K562 (cell line): Measurements from ENCODE around the gene ANXA3. TPM values are rescaled to one million over a fixed set of nuclear protein-coding genes. Genes with fewer than 3 reads are reported as not detected.
A peak's percentile ranks its signal among the peaks of the same experiment; 100 is the strongest.

Source experiments
- ATAC-seq: fragments of 200-7000 bp; cut with Tn5 transposase; 3 replicates; pipeline ENCODE4 v1.9.1; 2020; ENCODE audit warnings: moderate library complexity
- BruUV-seq: library from RNA; stranded (reverse); fragments of 400-500 nt; replicated peaks from 2 replicates; lab custom pipeline; 2021; lab: Mats Ljungman, UMichigan
- CTCF ChIA-PET: fragments of 300-600 bp; formaldehyde crosslinking; extraction: SDS; loops from one replicate; lab custom pipeline; 2021; ENCODE audit warnings: low intra/inter-chr PET ratio; lab: Yijun Ruan, JAX
- POLR2A ChIA-PET: fragments of 300-600, 350-650 bp; sonication (Branson Sonifier 250); formaldehyde crosslinking; extraction: SDS; loops from one replicate; lab custom pipeline; 2021; ENCODE audit warnings: antibody characterized with exemption, inconsistent platforms; lab: Yijun Ruan, JAX
- DNase-seq, 4 experiments: peaks; one replicate each; pipeline versions ENCODE4 v3.0.0 to v3.0.0-alpha.2; 2011 to 2018; ENCODE audit warnings: low spot score in 3 of 4, mixed read lengths in 3 of 4; ENCODE audit errors: extremely low read depth in 1 of 4
- FAIRE-seq: peaks from 2 replicates; lab custom pipeline; 2011; peaks lifted over from hg19 to GRCh38; lab: Jason Lieb, UNC
- H2AFZ ChIP-seq: 2 replicates; pipeline ENCODE4 v1.6.0; 2011; ENCODE audit warnings: low read depth, low read length, control low read depth, inconsistent platforms
- H3K27ac ChIP-seq: fragments of 200-600 bp; 3 replicates; pipeline ENCODE4 v1.8.0; 2011; ENCODE audit warnings: low read depth, mild to moderate bottlenecking, control low read depth, inconsistent platforms, low read length, moderate library complexity, mixed read lengths; ENCODE audit errors: extremely low read depth
- H3K27me3 ChIP-seq, 2 experiments: fragments of 300-600 bp in 1 of 2; 2 replicates in 1 of 2; 3 replicates in 1 of 2; pipeline versions ENCODE4 v1.6.0 to v1.8.0; 2011; ENCODE audit warnings: inconsistent platforms in 2 of 2, low read length in 2 of 2, mild to moderate bottlenecking in 1 of 2, mixed read lengths in 1 of 2, moderate library complexity in 1 of 2; ENCODE audit not compliant: control insufficient read depth in 2 of 2, insufficient read depth in 2 of 2
- H3K36me3 ChIP-seq: fragments of 300-600 bp; 3 replicates; pipeline ENCODE4 v1.8.0; 2011; ENCODE audit warnings: mild to moderate bottlenecking, low read length, inconsistent platforms; ENCODE audit not compliant: control insufficient read depth, insufficient read depth
- H3K4me1 ChIP-seq, 2 experiments: fragments of 200-600 bp in 1 of 2; replicated peaks in 1 of 2; 2 replicates in 1 of 2; 3 replicates in 1 of 2; pipeline versions ENCODE4 v1.5.1 to v1.8.0; 2011; ENCODE audit warnings: inconsistent platforms in 2 of 2, low read length in 2 of 2, mild to moderate bottlenecking in 1 of 2, mixed read lengths in 1 of 2, moderate library complexity in 1 of 2; ENCODE audit not compliant: control insufficient read depth in 2 of 2, insufficient read depth in 2 of 2
- H3K4me2 ChIP-seq: 2 replicates; pipeline ENCODE4 v1.6.1; 2011; ENCODE audit warnings: low read length, control low read depth, inconsistent platforms, mixed read lengths; ENCODE audit not compliant: insufficient read depth
- H3K4me3 ChIP-seq: fragments of 200-600 bp; sonication (generic), shearing (Covaris generic); 2 replicates; pipeline ENCODE4 v1.5.1; 2016; ENCODE audit warnings: control low read depth, inconsistent platforms
- H3K79me2 ChIP-seq: fragments of 200-600 bp; 3 replicates; pipeline ENCODE4 v1.8.0; 2011; ENCODE audit warnings: low read length, inconsistent platforms; ENCODE audit not compliant: control insufficient read depth, insufficient read depth
- H3K9ac ChIP-seq, 2 experiments: 2 replicates each; pipeline versions ENCODE4 v1.6.0 to v1.6.1; 2011; ENCODE audit warnings: low read depth in 2 of 2, low read length in 2 of 2, control low read depth in 1 of 2, inconsistent platforms in 1 of 2, mild to moderate bottlenecking in 1 of 2, mixed read lengths in 1 of 2; ENCODE audit not compliant: insufficient read depth in 1 of 2
- H3K9me1 ChIP-seq: one replicate; pipeline ENCODE4 v1.6.0; 2011; ENCODE audit warnings: inconsistent platforms, mild to moderate bottlenecking, low read length, moderate library complexity; ENCODE audit not compliant: control insufficient read depth, insufficient read depth
- H3K9me3 ChIP-seq: replicated peaks from 2 replicates; pipeline ENCODE4 v1.5.1; 2011; ENCODE audit warnings: low read depth, low read length, inconsistent platforms; ENCODE audit not compliant: control insufficient read depth, insufficient read depth
- H4K20me1 ChIP-seq: replicated peaks from 2 replicates; pipeline ENCODE4 v1.6.1; 2011; ENCODE audit warnings: low read length, inconsistent platforms, mixed read lengths; ENCODE audit not compliant: control insufficient read depth, insufficient read depth
- CBX1 ChIP-seq: sonication (generic); IDR thresholded peaks from 2 replicates; pipeline ENCODE4 v1.6.1; 2016; ENCODE audit warnings: antibody characterized with exemption, low read depth, mild to moderate bottlenecking
- EP300 ChIP-seq: IDR thresholded peaks from 2 replicates; pipeline ENCODE4 v1.6.1; 2012; ENCODE audit warnings: low read length, improper control_type of control experiment
- ETV5 ChIP-seq: sonication (generic); formaldehyde crosslinking; IDR thresholded peaks from 2 replicates; pipeline ENCODE4 v1.4.0; 2020; ENCODE audit warnings: low read depth, mild to moderate bottlenecking, missing genetic modification reagents
- KDM4B ChIP-seq, 2 experiments: fragments of 450-650 bp in 1 of 2; sonication (generic) in 1 of 2; IDR thresholded peaks; 2 replicates each; pipeline ENCODE4 v1.6.1; 2016 to 2017; ENCODE audit warnings: borderline replicate concordance in 2 of 2, antibody characterized with exemption in 1 of 2, low read depth in 1 of 2, mild to moderate bottlenecking in 1 of 2
- MTA3 ChIP-seq: fragments of 450-650 bp; formaldehyde crosslinking; IDR thresholded peaks from 2 replicates; pipeline ENCODE4 v1.6.1; 2017; ENCODE audit warnings: mild to moderate bottlenecking, borderline replicate concordance
- MYC ChIP-seq, 2 experiments: fragments of 250-450 bp in 1 of 2; sonication (Bioruptor Pico) in 1 of 2; IDR thresholded peaks; 2 replicates each; pipeline versions ENCODE4 v1.5.1 to v1.6.1; 2012 to 2021; ENCODE audit warnings: low read depth in 2 of 2, borderline replicate concordance in 1 of 2, improper control_type of control experiment in 1 of 2, low read length in 1 of 2, mild to moderate bottlenecking in 1 of 2, moderate library complexity in 1 of 2
- RNF219 ChIP-seq: fragments of 250-450 bp; sonication (Bioruptor Pico); IDR thresholded peaks from 2 replicates; pipeline ENCODE4 v1.5.0; 2022; ENCODE audit warnings: mild to moderate bottlenecking
- ZNF174 ChIP-seq: fragments of 250-450 bp; sonication (Bioruptor Pico); IDR thresholded peaks from 2 replicates; pipeline ENCODE4 v1.4.0; 2020; ENCODE audit warnings: mild to moderate bottlenecking
- ZNF3 ChIP-seq: fragments of 250-450 bp; sonication (Bioruptor Pico); IDR thresholded peaks from 2 replicates; pipeline ENCODE4 v1.5.0; 2021; ENCODE audit warnings: mild to moderate bottlenecking, moderate library complexity
- ZNF316 ChIP-seq: fragments of 450-650 bp; IDR thresholded peaks from 2 replicates; pipeline ENCODE4 v1.6.1; 2016
- ZNF395 ChIP-seq: fragments of 200-800 bp; sonication (Bioruptor generic); IDR thresholded peaks from 2 replicates; pipeline ENCODE4 v1.6.1; 2017; ENCODE audit warnings: missing genetic modification characterization, missing compliant biosample characterization
- ZNF589 ChIP-seq: fragments of 200-800 bp; sonication (Bioruptor generic); IDR thresholded peaks from 2 replicates; pipeline ENCODE4 v1.6.1; 2016; ENCODE audit warnings: low read depth, missing genetic modification characterization, missing compliant biosample characterization
- WGBS: fragments of 100-300 bp; shearing (Covaris generic); methylation state at CpG from one replicate; pipeline ENCODE4 v1.1.6; 2016; ENCODE audit warnings: low coverage, mixed read lengths; ENCODE audit not compliant: insufficient coverage; ENCODE audit errors: missing lambda C conversion rate; 5-methylcytosine and 5-hydroxymethylcytosine counted together
- in situ Hi-C: fragments of 300-500 bp; cut with MboI; formaldehyde crosslinking; loops from 4 replicates; pipeline ENCODE4 v1.15.0; 2018; ENCODE audit warnings: inconsistent platforms, mixed read lengths
- intact Hi-C: fragments of 100-400 bp; cut with micrococcal nuclease; formaldehyde crosslinking; loops from 2 replicates; pipeline ENCODE4 v1.14.2; 2022
- polyA plus RNA-seq, 8 experiments: library from polyadenylated mRNA; depleted of rRNA in 4 of 8; stranded (reverse) in 5 of 8; unstranded in 3 of 8; fragments of >200 nt; fragmentation: Nextera tagmentation in 2 of 8; fragmentation: Illumina TruSeq in 1 of 8; extraction: Ambion mirVana in 2 of 8; extraction: Trizol in 1 of 8; gene quantifications; 2 replicates each; pipeline versions ENCODE4 v1.2.1 to v1.2.3, GENCODE V29; 2011 to 2014; ENCODE audit warnings: inconsistent platforms in 1 of 8, missing spikeins in 1 of 8
- total RNA-seq, 7 experiments: library from RNA; depleted of rRNA in 6 of 7; stranded (reverse); fragments of >200 nt in 6 of 7; fragmentation: Illumina TruSeq in 2 of 7; extraction: Trizol in 2 of 7; gene quantifications; 2 replicates each; pipeline versions ENCODE4 v1.2.1 to v1.2.3, GENCODE V29; 2011 to 2021; ENCODE audit warnings: low replicate concordance in 1 of 7
- TF ChIP-seq, protein P1 (sequence below): sonication (generic); formaldehyde crosslinking; IDR thresholded peaks from 2 replicates; pipeline ENCODE4 v1.8.0; 2022; ENCODE audit warnings: mild to moderate bottlenecking, missing genetic modification reagents
- TF ChIP-seq, protein P2 (sequence below): fragments of 250-450 bp; sonication (Bioruptor Pico); IDR thresholded peaks from 2 replicates; pipeline ENCODE4 v1.8.0; 2022; ENCODE audit warnings: inconsistent platforms

ANXA3 gene
- total and polyA plus RNA-seq, 9 of the 15 experiments (the other 6 are each of a cell fraction or from before 2014, with no cell fraction given) = 6.3 to 15.5 (median 9.8) TPM

DNA sequence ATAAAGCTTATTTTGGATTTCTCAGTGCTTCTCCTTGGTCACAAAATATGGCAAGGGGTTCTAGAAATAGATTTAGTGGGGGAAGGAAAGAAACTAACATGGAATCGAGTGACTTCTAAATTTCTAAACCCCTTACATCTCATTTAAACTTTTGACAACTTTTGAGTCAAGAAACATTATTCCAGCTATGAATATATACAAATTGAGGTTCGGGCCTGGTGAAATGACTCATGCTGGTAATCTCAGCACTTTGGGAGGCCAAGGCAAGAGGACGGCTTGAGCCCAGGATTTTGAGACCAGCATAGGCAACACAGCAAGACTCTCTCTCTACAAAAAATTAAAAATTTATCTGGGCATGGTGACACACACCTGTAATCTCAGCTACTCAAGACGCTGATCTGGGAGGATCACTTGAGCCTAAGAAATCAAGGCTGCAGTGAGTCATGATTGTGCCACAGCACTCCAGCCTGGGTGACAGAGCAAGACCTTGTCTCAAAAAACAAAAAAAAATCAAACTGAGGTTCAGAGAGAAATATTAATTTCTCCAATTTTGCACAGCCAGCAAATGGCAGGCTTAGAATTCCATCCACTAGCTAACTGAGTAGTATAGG lies 99.8 kb downstream of the ANXA3 start:
- BruUV-seq = no TSS peak
- no peak overlapping the region for H3K9ac ChIP-seq
- intact Hi-C loops = loop anchor here (2.0 kb wide), 3 partner anchors 17 to 41 kb away; no protein-coding TSS in a partner anchor
- in situ Hi-C loops = no loop called here
- no peaks in the 10 kb centered on the region for H4K20me1 ChIP-seq
- H3K36me3 ChIP-seq = no peaks in the 10 kb centered on the region
- no peak overlapping the region for H2AFZ ChIP-seq
- no peak overlapping the region for H3K27ac ChIP-seq
- FAIRE-seq (peak; percentile 67), ATAC-seq (no peak), DNase-seq (no peak)
- WGBS = 22% methylated on average over 4 of the region's 4 CpGs
- no peak overlapping the region for H3K4me2 ChIP-seq
- peaks cover 37 to 56% of the 10 kb centered on the region in 2 experiments for H3K4me1 ChIP-seq
- POLR2A ChIA-PET = interaction anchor here (0.6 to 1.0 kb wide), 2 partner anchors 10 to 116 kb away, joined by 4 to 5 read pairs; no protein-coding TSS in a partner anchor
- H3K79me2 ChIP-seq = no peaks in the 10 kb centered on the region
- no peaks in the 10 kb centered on the region for H3K27me3 ChIP-seq
- no peaks in the 10 kb centered on the region for H3K9me1 ChIP-seq
- CTCF ChIA-PET = no interaction called here
- no peak overlapping the region for H3K4me3 ChIP-seq
- H3K9me3 ChIP-seq = no peaks in the 10 kb centered on the region
- TF ChIP-seq RNF219 (CRISPR knock-in tag) (no peak), ZNF174 (no peak), ZNF316 (0 out of 2 replicates have a peak, but pooled peaks have one; percentile 5), MTA3 (no peak), EP300 (no peak), KDM4B (IDR thresholded peaks at IDR 0.05; ENCODE audit: borderline replicate concordance in 2 of 2, low read depth in 1 of 2) (no peak), ETV5 (0 out of 2 replicates have a peak, but pooled peaks have one; percentile 47), ZNF3 (CRISPR knock-in tag) (no peak), ZNF395 (CRISPR knock-in tag) (0 out of 2 replicates have a peak, but pooled peaks have one; percentile 62), ZNF589 (0 out of 2 replicates have a peak, but pooled peaks have one; percentile 27), MYC (IDR thresholded peaks at IDR 0.05; ENCODE audit: low read depth, low read length) (no peak), MYC (CRISPR knock-in tag; IDR thresholded peaks at IDR 0.05; ENCODE audit: borderline replicate concordance, low read depth) (no peak), CBX1 (no peak)
- TF ChIP-seq, protein P1, sequence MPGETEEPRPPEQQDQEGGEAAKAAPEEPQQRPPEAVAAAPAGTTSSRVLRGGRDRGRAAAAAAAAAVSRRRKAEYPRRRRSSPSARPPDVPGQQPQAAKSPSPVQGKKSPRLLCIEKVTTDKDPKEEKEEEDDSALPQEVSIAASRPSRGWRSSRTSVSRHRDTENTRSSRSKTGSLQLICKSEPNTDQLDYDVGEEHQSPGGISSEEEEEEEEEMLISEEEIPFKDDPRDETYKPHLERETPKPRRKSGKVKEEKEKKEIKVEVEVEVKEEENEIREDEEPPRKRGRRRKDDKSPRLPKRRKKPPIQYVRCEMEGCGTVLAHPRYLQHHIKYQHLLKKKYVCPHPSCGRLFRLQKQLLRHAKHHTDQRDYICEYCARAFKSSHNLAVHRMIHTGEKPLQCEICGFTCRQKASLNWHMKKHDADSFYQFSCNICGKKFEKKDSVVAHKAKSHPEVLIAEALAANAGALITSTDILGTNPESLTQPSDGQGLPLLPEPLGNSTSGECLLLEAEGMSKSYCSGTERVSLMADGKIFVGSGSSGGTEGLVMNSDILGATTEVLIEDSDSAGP = no peak
- TF ChIP-seq, protein P2, sequence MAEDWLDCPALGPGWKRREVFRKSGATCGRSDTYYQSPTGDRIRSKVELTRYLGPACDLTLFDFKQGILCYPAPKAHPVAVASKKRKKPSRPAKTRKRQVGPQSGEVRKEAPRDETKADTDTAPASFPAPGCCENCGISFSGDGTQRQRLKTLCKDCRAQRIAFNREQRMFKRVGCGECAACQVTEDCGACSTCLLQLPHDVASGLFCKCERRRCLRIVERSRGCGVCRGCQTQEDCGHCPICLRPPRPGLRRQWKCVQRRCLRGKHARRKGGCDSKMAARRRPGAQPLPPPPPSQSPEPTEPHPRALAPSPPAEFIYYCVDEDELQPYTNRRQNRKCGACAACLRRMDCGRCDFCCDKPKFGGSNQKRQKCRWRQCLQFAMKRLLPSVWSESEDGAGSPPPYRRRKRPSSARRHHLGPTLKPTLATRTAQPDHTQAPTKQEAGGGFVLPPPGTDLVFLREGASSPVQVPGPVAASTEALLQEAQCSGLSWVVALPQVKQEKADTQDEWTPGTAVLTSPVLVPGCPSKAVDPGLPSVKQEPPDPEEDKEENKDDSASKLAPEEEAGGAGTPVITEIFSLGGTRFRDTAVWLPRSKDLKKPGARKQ (CRISPR knock-in tag) = no peak
